GM12892 (cell line): ENCODE results near the gene PRSS27.
A peak's percentile ranks its signal among the peaks of the same experiment; 100 is the strongest.

Experiments used
- DNase-seq: peaks from one replicate; pipeline ENCODE4 v3.0.0; 2011; ENCODE audit not compliant: insufficient read length
- FAIRE-seq: peaks from 2 replicates; lab custom pipeline; 2011; peaks lifted over from hg19 to GRCh38; lab: Jason Lieb, UNC
- POLR2A ChIP-seq: IDR thresholded peaks from 2 replicates; pipeline ENCODE4 v1.6.1; 2011; ENCODE audit warnings: low read depth, low read length, control low read depth
- POLR2AphosphoS5 ChIP-seq: IDR thresholded peaks from 2 replicates; pipeline ENCODE4 v1.6.1; 2011; ENCODE audit warnings: low read depth, low read length, control low read depth
- TAF1 ChIP-seq: IDR thresholded peaks from 2 replicates; pipeline ENCODE4 v1.6.1; 2011; ENCODE audit warnings: low read depth, mild to moderate bottlenecking, control low read depth, low read length, borderline replicate concordance

PRSS27 gene

GRCh38 chr16:2710711-2711231, 9.3 kb downstream of the PRSS27 start:
- DNase-seq (no peak), FAIRE-seq (no peak)
- peak; percentile 48; the same call in 1 of the 2 replicates for TF ChIP-seq POLR2AphosphoS5
- no peak for TF ChIP-seq TAF1
- peak; percentile 33; the same call in 1 of the 2 replicates for TF ChIP-seq POLR2A

- FAIRE-seq (no peak), DNase-seq (no peak)
- TF ChIP-seq POLR2AphosphoS5 (peak; percentile 51; the same call in 1 of the 2 replicates), POLR2A (no peak), TAF1 (no peak)
Measured at GRCh38 chr16:2710021-2710710, 9.9 kb downstream of the PRSS27 start.

- TF ChIP-seq POLR2A, result no peak
- no peak for TF ChIP-seq TAF1
- TF ChIP-seq POLR2AphosphoS5, result no peak
- DNase-seq (no peak), FAIRE-seq (no peak)
Measured at GRCh38 chr16:2709588-2709984, 10.4 kb downstream of the PRSS27 start.

GRCh38 chr16:2708955-2709587, 11.0 kb downstream of the PRSS27 start:
- FAIRE-seq (no peak), DNase-seq (no peak)
- TF ChIP-seq POLR2A (no peak), POLR2AphosphoS5 (no peak; the same call in 1 of the 2 replicates), TAF1 (no peak)

GRCh38 chr16:2708290-2708639, 11.8 kb downstream of the PRSS27 start:
- FAIRE-seq (no peak), DNase-seq (no peak)
- no peak for TF ChIP-seq POLR2A
- TF ChIP-seq TAF1, result no peak
- TF ChIP-seq POLR2AphosphoS5, result no peak

- FAIRE-seq (no peak), DNase-seq (no peak)
- TF ChIP-seq POLR2A (no peak), POLR2AphosphoS5 (no peak), TAF1 (no peak)
Measured at GRCh38 chr16:2707368-2708289, 12.4 kb downstream of the PRSS27 start.

- FAIRE-seq, result no peak
- TF ChIP-seq POLR2AphosphoS5, result no peak
- TF ChIP-seq POLR2A, result no peak
- TF ChIP-seq TAF1, result no peak
Measured at GRCh38 chr16:2706611-2707311, 13.3 kb downstream of the PRSS27 start.

GRCh38 chr16:2706085-2706484, 13.9 kb downstream of the PRSS27 start:
- no peak for TF ChIP-seq POLR2AphosphoS5
- no peak for TF ChIP-seq POLR2A
- DNase-seq, result no peak
- FAIRE-seq, result no peak

More at GRCh38 chr16:2706611-2707311, 13.3 kb downstream of the PRSS27 start:
- DNase-seq, result no peak

GRCh38 chr16:2705351-2705750, 14.7 kb downstream of the PRSS27 start:
- FAIRE-seq (no peak), DNase-seq (no peak)
- no peak for TF ChIP-seq POLR2AphosphoS5
- TF ChIP-seq TAF1, result no peak
- TF ChIP-seq POLR2A, result no peak

- TF ChIP-seq POLR2A (no peak), TAF1 (no peak), POLR2AphosphoS5 (no peak)
- no peak for DNase-seq
- FAIRE-seq, result no peak
Measured at GRCh38 chr16:2704983-2705275, 15.1 kb downstream of the PRSS27 start.
